ENCODE data around the gene FBXO41.

- no peak for TF ChIP-seq CTCF (IDR thresholded peaks at IDR 0.05)
- TF ChIP-seq POLR2AphosphoS5 (IDR thresholded peaks at IDR 0.05; ENCODE audit: low read depth, low read length), result no peak
Observed at GRCh38 chr2:73272270-73272669, 12.0 kb downstream of the FBXO41 start.
